Left ventricle myocardium superior (tissue), 1 donor: ENCODE measurements around the gene TMEM25. TPM values are rescaled to one million over a fixed set of nuclear protein-coding genes. Genes with fewer than 3 reads are reported as not detected.
A peak's percentile ranks its signal among the peaks of the same experiment; 100 is the strongest.
"Not testable (repeated sequence)": the region's sequence is repeated elsewhere in the genome, so short reads cannot be mapped to it uniquely, and the experiment has no call there.

Experiments used
- ATAC-seq: fragments of 200-7000 bp; cut with Tn5 transposase; one replicate; pipeline ENCODE4 v1.9.1; 2020; ENCODE audit warnings: mild to moderate bottlenecking, moderate library complexity
- DNase-seq: peaks from one replicate; pipeline ENCODE4 v3.0.0-alpha.2; 2020
- intact Hi-C: fragments of 100-400 bp; cut with micrococcal nuclease; formaldehyde crosslinking; loops from one replicate; pipeline ENCODE4 v1.11.0; 2022
- total RNA-seq: library from RNA; stranded (reverse); fragmentation: NEBNext Ultra II Directional; extraction: Animal tissue kit (Norgen Biotek cat#: 25700); gene quantifications from one replicate; pipeline ENCODE4 v1.2.1, GENCODE V29; 2021
- donor health status: DM: no; HTN: yes; CAD: no; lungs with severe emphysema.

The TMEM25 gene
- total RNA-seq, 1 donor from 2014 or later: 13.4 TPM

GRCh38 chr11:118572061-118572980 lies 41.3 kb downstream of the TMEM25 start, which contains the start of gene ARCN1:
Gene ARCN1, plus strand, starts transcription at chr11:118572409. Its CDS starts 139 bp downstream, at chr11:118572548.
- ATAC-seq (peak; percentile 87), DNase-seq (peak; percentile 86)
- intact Hi-C loops: no loop called here

- ATAC-seq (peak; percentile 29), DNase-seq (no peak)
- intact Hi-C loops: no loop called here
Observed at GRCh38 chr11:118572981-118573550, 42.1 kb downstream of the TMEM25 start.

GRCh38 chr11:118574636-118575035 lies 43.6 kb downstream of the TMEM25 start:
- ATAC-seq (no peak), DNase-seq (no peak)
- intact Hi-C loops: no loop called here

GRCh38 chr11:118577995-118578394 lies 47.0 kb downstream of the TMEM25 start:
- ATAC-seq, intact Hi-C loops, DNase-seq: not testable (repeated sequence)

- intact Hi-C loops: no loop called here
Observed at GRCh38 chr11:118581057-118581456, 50.1 kb downstream of the TMEM25 start.

More at GRCh38 chr11:118581057-118581456, 50.1 kb downstream of the TMEM25 start:
- no peak for ATAC-seq
- DNase-seq: no peak

Other genes with a start within 250 kb of the TMEM25 start
- 1.1 TPM for gene CD3E, start 226.5 kb upstream of the TMEM25 start, total RNA-seq
- 1.6 TPM for gene CD3D, start 188.5 kb upstream of the TMEM25 start, total RNA-seq
- 0.27 TPM for gene CD3G, start 186.8 kb upstream of the TMEM25 start, total RNA-seq
- 37.6 TPM for gene UBE4A, start 171.6 kb upstream of the TMEM25 start, total RNA-seq
- 756 TPM for gene ATP5MG, start 129.6 kb upstream of the TMEM25 start, total RNA-seq
- gene KMT2A, start 94.7 kb upstream of the TMEM25 start, total RNA-seq: 21.1 TPM
- gene TTC36, start 3.7 kb upstream of the TMEM25 start, total RNA-seq: 1.2 TPM
- 22.4 TPM for gene IFT46, start 34.7 kb downstream of the TMEM25 start, total RNA-seq
- gene ARCN1, start 41.2 kb downstream of the TMEM25 start, total RNA-seq: 97.1 TPM
- gene PHLDB1, start 76.4 kb downstream of the TMEM25 start, total RNA-seq: 97.7 TPM
- not detected for gene TREH, start 148.5 kb downstream of the TMEM25 start, total RNA-seq